ENCODE measurements around the gene MCL1. TPM values are rescaled to one million over a fixed set of nuclear protein-coding genes. Genes with fewer than 3 reads are reported as not detected.
"Not testable (repeated sequence)": the region's sequence is repeated elsewhere in the genome, so short reads cannot be mapped to it uniquely, and the experiment has no call there.

Gene MCL1
- total RNA-seq, 1 donor from 2014 or later = 212 TPM

GRCh38 chr1:150596976-150597375 is 17.6 kb upstream of the MCL1 start:
- H3K36me3 Mint-ChIP-seq (ENCODE audit: insufficient read depth) = peaks cover 11% of the 10 kb centered on the region
- no peak overlapping the region for H3K27ac Mint-ChIP-seq
- no peak for DNase-seq (ENCODE audit: low spot score, unreplicated experiment)
- no peaks in the 10 kb centered on the region for H3K9me3 Mint-ChIP-seq (ENCODE audit: low read depth)
- H3K4me1 Mint-ChIP-seq (ENCODE audit: low read depth) = peaks cover 5% of the 10 kb centered on the region
- H3K27me3 Mint-ChIP-seq = no peaks in the 10 kb centered on the region
- TF ChIP-seq CTCF (IDR thresholded peaks at IDR 0.05; ENCODE audit: unreplicated experiment) = no peak
- no peak overlapping the region for H3K4me3 Mint-ChIP-seq (ENCODE audit: low read depth)

GRCh38 chr1:150596095-150596892 is 16.9 kb upstream of the MCL1 start:
- Mint-ChIP-seq H3K4me1 (ENCODE audit: low read depth) (peaks cover 5% of the 10 kb centered on the region), H3K27ac (no peak overlapping the region), H3K36me3 (ENCODE audit: insufficient read depth) (peaks cover 11% of the 10 kb centered on the region), H3K4me3 (ENCODE audit: low read depth) (no peak overlapping the region), H3K27me3 (no peaks in the 10 kb centered on the region), H3K9me3 (ENCODE audit: low read depth) (no peaks in the 10 kb centered on the region)
- no peak for TF ChIP-seq CTCF (IDR thresholded peaks at IDR 0.05; ENCODE audit: unreplicated experiment)
- no peak for DNase-seq (ENCODE audit: low spot score, unreplicated experiment)

- H3K4me3 Mint-ChIP-seq (ENCODE audit: low read depth) = no peak overlapping the region
- no peaks in the 10 kb centered on the region for H3K9me3 Mint-ChIP-seq (ENCODE audit: low read depth)
- H3K36me3 Mint-ChIP-seq (ENCODE audit: insufficient read depth) = peaks cover 19% of the 10 kb centered on the region
- no peak overlapping the region for H3K27ac Mint-ChIP-seq
- DNase-seq (ENCODE audit: low spot score, unreplicated experiment) = no peak
- TF ChIP-seq CTCF (IDR thresholded peaks at IDR 0.05; ENCODE audit: unreplicated experiment) = no peak
- no peaks in the 10 kb centered on the region for H3K27me3 Mint-ChIP-seq
- H3K4me1 Mint-ChIP-seq (ENCODE audit: low read depth) = peaks cover 6% of the 10 kb centered on the region
These were observed 3.0 kb upstream of the MCL1 start for GRCh38 chr1:150582371-150582770.

GRCh38 chr1:150581962-150582361 is 2.6 kb upstream of the MCL1 start:
- not testable (repeated sequence) for H3K4me3 Mint-ChIP-seq (ENCODE audit: low read depth); H3K9me3 Mint-ChIP-seq (ENCODE audit: low read depth); DNase-seq (ENCODE audit: low spot score, unreplicated experiment); H3K27me3 Mint-ChIP-seq; H3K4me1 Mint-ChIP-seq (ENCODE audit: low read depth); H3K27ac Mint-ChIP-seq
- peaks cover 23% of the 10 kb centered on the region for H3K36me3 Mint-ChIP-seq (ENCODE audit: insufficient read depth)

GRCh38 chr1:150581437-150581836 is 2.0 kb upstream of the MCL1 start:
- not testable (repeated sequence) for H3K27me3 Mint-ChIP-seq; H3K27ac Mint-ChIP-seq; DNase-seq (ENCODE audit: low spot score, unreplicated experiment); H3K9me3 Mint-ChIP-seq (ENCODE audit: low read depth); H3K4me3 Mint-ChIP-seq (ENCODE audit: low read depth)
- Mint-ChIP-seq H3K36me3 (ENCODE audit: insufficient read depth) (peaks cover 27% of the 10 kb centered on the region), H3K4me1 (ENCODE audit: low read depth) (peaks cover 14% of the 10 kb centered on the region)

- Mint-ChIP-seq H3K4me1 (ENCODE audit: low read depth) (peaks cover 18% of the 10 kb centered on the region), H3K4me3 (ENCODE audit: low read depth) (peak overlapping the region; percentile 84), H3K36me3 (ENCODE audit: insufficient read depth) (peaks cover 29% of the 10 kb centered on the region), H3K27ac (peak overlapping the region; percentile 99)
- not testable (repeated sequence) for H3K9me3 Mint-ChIP-seq (ENCODE audit: low read depth); H3K27me3 Mint-ChIP-seq; DNase-seq (ENCODE audit: low spot score, unreplicated experiment)
These were observed 1.6 kb upstream of the MCL1 start for GRCh38 chr1:150580966-150581365.

Data from progenitor cell of endocrine pancreas (in vitro differentiated cells).